PC-3 (cell line): ENCODE results near the gene ELK3. TPM values are rescaled to one million over a fixed set of nuclear protein-coding genes. Genes with fewer than 3 reads are reported as not detected.

Source experiments
- ATAC-seq: fragments of 200-7000 bp; cut with Tn5 transposase; 2 replicates; pipeline ENCODE4 v1.9.1; 2020; ENCODE audit warnings: mild to moderate bottlenecking, moderate library complexity
- BruUV-seq: library from RNA; stranded (reverse); fragments of 400-500 nt; replicated peaks from 2 replicates; lab custom pipeline; 2021; lab: Mats Ljungman, UMichigan
- CTCF ChIA-PET: fragments of 300-600 bp; sonication (Branson Sonifier 250); formaldehyde crosslinking; loops from one replicate; lab custom pipeline; 2022; ENCODE audit warnings: antibody characterized with exemption; lab: Charles Lee
- POLR2A ChIA-PET: fragments of 300-600 bp; sonication (Branson Sonifier 250); formaldehyde crosslinking; loops from one replicate; lab custom pipeline; 2022; ENCODE audit warnings: antibody characterized with exemption; ENCODE audit not compliant: unreplicated experiment; lab: Charles Lee
- DNase-seq: peaks from one replicate; pipeline ENCODE4 v3.0.0-alpha.2; 2015
- H2AFZ ChIP-seq: fragments of 300-600 bp; sonication (generic); 2 replicates; pipeline ENCODE4 v1.6.0; 2016; ENCODE audit warnings: antibody characterized with exemption, low read length
- H3F3A ChIP-seq: fragments of 300-600 bp; sonication (generic); one replicate; pipeline ENCODE4 v1.6.0; 2017; ENCODE audit warnings: antibody characterized with exemption, low read length, control low read depth, mild to moderate bottlenecking; ENCODE audit not compliant: unreplicated experiment
- H3K27ac ChIP-seq: fragments of 300-600 bp; sonication (generic); 2 replicates; pipeline ENCODE4 v1.5.1; 2016; ENCODE audit warnings: mild to moderate bottlenecking, low read length
- H3K27me3 ChIP-seq: fragments of 300-600 bp; sonication (generic); 2 replicates; pipeline ENCODE4 v1.6.1; 2016; ENCODE audit warnings: low read length, mixed read lengths
- H3K36me3 ChIP-seq: fragments of 300-600 bp; sonication (generic); 2 replicates; pipeline ENCODE4 v1.6.1; 2016; ENCODE audit warnings: low read depth, mixed run types, low read length, mixed read lengths
- H3K4me1 ChIP-seq: fragments of 300-600 bp; sonication (generic); 2 replicates; pipeline ENCODE4 v1.5.1; 2016; ENCODE audit warnings: low read length; ENCODE audit not compliant: insufficient read depth
- H3K4me2 ChIP-seq: fragments of 300-600 bp; sonication (generic); 2 replicates; pipeline ENCODE4 v1.6.0; 2016; ENCODE audit warnings: low read length
- H3K4me3 ChIP-seq: fragments of 300-600 bp; sonication (generic); 2 replicates; pipeline ENCODE4 v1.5.1; 2016; ENCODE audit warnings: mild to moderate bottlenecking, low read length, mixed read lengths
- H3K79me2 ChIP-seq: fragments of 300-600 bp; sonication (generic); 2 replicates; pipeline ENCODE4 v1.6.1; 2017; ENCODE audit warnings: low read length, mixed read lengths
- H3K9ac ChIP-seq: fragments of 300-600 bp; sonication (generic); 2 replicates; pipeline ENCODE4 v1.6.0; 2016; ENCODE audit warnings: mild to moderate bottlenecking, low read length
- H3K9me2 ChIP-seq: fragments of 300-600 bp; sonication (generic); replicated peaks from 2 replicates; pipeline ENCODE4 v1.6.1; 2016; ENCODE audit warnings: mixed run types, low read length, mixed read lengths
- H3K9me3 ChIP-seq: fragments of 300-600 bp; sonication (generic); 2 replicates; pipeline ENCODE4 v1.6.1; 2016; ENCODE audit warnings: low read length, mixed read lengths
- H4K20me1 ChIP-seq: fragments of 300-600 bp; sonication (generic); 2 replicates; pipeline ENCODE4 v1.6.1; 2016; ENCODE audit warnings: low read length, mixed read lengths
- EZH2 ChIP-seq: fragments of 300-600 bp; sonication (generic); IDR thresholded peaks from one replicate; pipeline ENCODE4 v1.6.1; 2017; ENCODE audit warnings: antibody characterized with exemption, mild to moderate bottlenecking, low read length; ENCODE audit not compliant: unreplicated experiment
- EZH2phosphoT487 ChIP-seq: fragments of 300-600 bp; sonication (generic); IDR thresholded peaks from 2 replicates; pipeline ENCODE4 v1.6.1; 2018; ENCODE audit warnings: mild to moderate bottlenecking, antibody characterized with exemption, low read length, borderline replicate concordance
- intact Hi-C: fragments of 100-400 bp; cut with micrococcal nuclease; formaldehyde crosslinking; loops from 2 replicates; pipeline ENCODE4 v1.9.0; 2023
- total RNA-seq: library from RNA; depleted of rRNA; stranded (reverse); fragments of >200 nt; gene quantifications from 2 replicates; pipeline ENCODE4 v1.2.3, GENCODE V29; 2014
- TF ChIP-seq, protein P1 (sequence below): fragments of 300-600 bp; sonication (generic); conservative IDR thresholded peaks from 2 replicates; pipeline ENCODE4 v1.5.1; 2017; ENCODE audit warnings: antibody characterized with exemption, low read depth, mild to moderate bottlenecking, low read length

Gene ELK3
- total RNA-seq, 1 experiment from 2014 or later, result 16.2 TPM

DNA sequence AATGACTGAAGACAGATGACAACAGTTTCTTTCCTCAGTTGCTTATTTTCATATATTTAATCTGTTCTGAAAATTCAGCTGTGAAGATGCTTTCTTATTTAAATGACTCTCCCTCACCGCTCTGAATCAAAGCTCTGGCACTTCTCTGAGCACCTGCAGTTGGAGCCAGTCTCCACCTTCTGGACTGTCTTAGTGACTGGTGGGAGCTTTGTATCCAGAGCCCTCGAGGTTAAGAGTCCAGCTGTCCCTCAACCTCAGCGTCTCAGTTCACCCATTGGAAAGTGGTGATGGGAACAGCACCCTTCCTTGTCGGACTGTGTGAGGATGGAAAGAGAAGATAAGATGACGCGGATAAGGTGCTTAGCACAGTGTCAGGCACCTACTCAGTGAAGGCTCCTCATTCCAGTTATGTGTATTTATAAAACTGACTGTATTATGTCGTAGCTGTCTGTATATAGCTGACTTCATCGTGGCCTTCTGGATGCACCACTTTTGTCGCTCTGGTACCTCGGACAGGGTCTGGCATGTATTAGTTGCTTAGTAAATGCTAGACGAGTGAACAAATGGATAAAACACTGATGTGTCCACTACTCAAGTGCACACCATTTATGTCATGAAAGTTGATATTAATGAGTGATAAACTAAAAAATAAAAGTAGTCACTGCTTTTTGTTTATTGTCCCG lies 34.5 kb downstream of the ELK3 start:
- H4K20me1 ChIP-seq, result no peaks in the 10 kb centered on the region
- peaks cover 15% of the 10 kb centered on the region for H3K36me3 ChIP-seq
- POLR2A ChIA-PET, result no interaction called here
- H3K9me3 ChIP-seq, result no peaks in the 10 kb centered on the region
- H3K4me1 ChIP-seq, result no peaks in the 10 kb centered on the region
- peaks cover 11% of the 10 kb centered on the region; the same call in 1 of the 2 replicates for H3K79me2 ChIP-seq
- TF ChIP-seq EZH2 (no peak), EZH2phosphoT487 (no peak)
- TF ChIP-seq, protein P1, sequence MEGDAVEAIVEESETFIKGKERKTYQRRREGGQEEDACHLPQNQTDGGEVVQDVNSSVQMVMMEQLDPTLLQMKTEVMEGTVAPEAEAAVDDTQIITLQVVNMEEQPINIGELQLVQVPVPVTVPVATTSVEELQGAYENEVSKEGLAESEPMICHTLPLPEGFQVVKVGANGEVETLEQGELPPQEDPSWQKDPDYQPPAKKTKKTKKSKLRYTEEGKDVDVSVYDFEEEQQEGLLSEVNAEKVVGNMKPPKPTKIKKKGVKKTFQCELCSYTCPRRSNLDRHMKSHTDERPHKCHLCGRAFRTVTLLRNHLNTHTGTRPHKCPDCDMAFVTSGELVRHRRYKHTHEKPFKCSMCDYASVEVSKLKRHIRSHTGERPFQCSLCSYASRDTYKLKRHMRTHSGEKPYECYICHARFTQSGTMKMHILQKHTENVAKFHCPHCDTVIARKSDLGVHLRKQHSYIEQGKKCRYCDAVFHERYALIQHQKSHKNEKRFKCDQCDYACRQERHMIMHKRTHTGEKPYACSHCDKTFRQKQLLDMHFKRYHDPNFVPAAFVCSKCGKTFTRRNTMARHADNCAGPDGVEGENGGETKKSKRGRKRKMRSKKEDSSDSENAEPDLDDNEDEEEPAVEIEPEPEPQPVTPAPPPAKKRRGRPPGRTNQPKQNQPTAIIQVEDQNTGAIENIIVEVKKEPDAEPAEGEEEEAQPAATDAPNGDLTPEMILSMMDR, result no peak
- H3K4me2 ChIP-seq, result no peak overlapping the region
- no peak overlapping the region for H3K27ac ChIP-seq
- intact Hi-C loops, result no loop called here
- no TSS peak for BruUV-seq
- ATAC-seq (no peak), DNase-seq (no peak)
- CTCF ChIA-PET, result no interaction called here
- H3K4me3 ChIP-seq, result no peak overlapping the region
- H3K9me2 ChIP-seq, result no peaks in the 10 kb centered on the region
- no peaks in the 10 kb centered on the region for H3K27me3 ChIP-seq
- H2AFZ ChIP-seq, result no peak overlapping the region
- H3K9ac ChIP-seq, result no peak overlapping the region
- H3F3A ChIP-seq, result no peaks in the 10 kb centered on the region

DNA sequence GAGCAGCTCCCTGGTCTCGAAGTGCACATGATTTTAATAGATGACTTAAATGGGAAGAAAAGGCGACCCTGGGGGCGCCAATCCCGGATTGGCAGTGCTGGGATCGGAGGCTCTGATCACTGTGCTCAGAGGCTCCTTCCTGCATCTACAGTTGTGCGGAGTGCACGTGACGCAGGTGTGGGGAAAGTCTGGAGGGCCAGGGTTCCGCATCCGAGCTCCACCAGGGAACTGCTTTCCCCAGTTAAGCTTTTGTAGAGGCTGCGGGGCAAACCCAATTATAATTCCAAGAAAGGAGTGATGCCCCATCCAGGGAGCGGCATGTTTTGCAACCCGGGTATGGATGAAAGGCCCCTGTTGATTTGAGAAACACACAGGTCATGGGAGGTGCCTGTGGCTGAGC lies 36.5 kb downstream of the ELK3 start:
- ATAC-seq, result no peak

More for the DNA sequence above, 36.5 kb downstream of the ELK3 start:
- intact Hi-C loops, result no loop called here
- Histone ChIP-seq H3K9ac (no peak overlapping the region), H3K4me2 (no peak overlapping the region), H3K27ac (no peak overlapping the region), H2AFZ (no peak overlapping the region), H3K79me2 (peaks cover 15% of the 10 kb centered on the region; the same call in 1 of the 2 replicates), H3F3A (no peaks in the 10 kb centered on the region), H3K4me1 (no peaks in the 10 kb centered on the region), H3K36me3 (peaks cover 4% of the 10 kb centered on the region), H4K20me1 (no peaks in the 10 kb centered on the region), H3K9me2 (no peaks in the 10 kb centered on the region), H3K27me3 (no peaks in the 10 kb centered on the region), H3K9me3 (no peaks in the 10 kb centered on the region), H3K4me3 (no peak overlapping the region)
- DNase-seq, result no peak
- TF ChIP-seq EZH2 (no peak), EZH2phosphoT487 (no peak)
- TF ChIP-seq, protein P1, result no peak
- BruUV-seq, result no TSS peak
- CTCF ChIA-PET, result no interaction called here
- POLR2A ChIA-PET, result interaction anchor here (0.7 kb wide), 1 partner anchor 167 kb away, joined by 3 read pairs; no protein-coding TSS in a partner anchor
